Testis (tissue), 3 donors: ENCODE results near the gene NPLOC4. TPM values are rescaled to one million over a fixed set of nuclear protein-coding genes. Genes with fewer than 3 reads are reported as not detected.

Source experiments
- DNase-seq: peaks from one replicate; pipeline ENCODE4 v3.0.0-alpha.2; 2019
- H3K27ac ChIP-seq, 2 donors: fragments of 200-600 bp; sonication (generic); one replicate each; pipeline ENCODE4 v1.5.1; 2019
- H3K27me3 ChIP-seq: fragments of 200-600 bp; sonication (generic); one replicate; pipeline ENCODE4 v1.5.1; 2019
- H3K36me3 ChIP-seq: fragments of 200-600 bp; sonication (generic); one replicate; pipeline ENCODE4 v1.5.1; 2017; ENCODE audit warnings: low read depth; ENCODE audit errors: missing control alignments
- H3K4me1 ChIP-seq: fragments of 200-600 bp; sonication (generic); one replicate; pipeline ENCODE4 v1.5.1; 2019
- H3K4me3 ChIP-seq, 2 donors: fragments of 200-600 bp; sonication (generic); one replicate each; pipeline ENCODE4 v1.5.1; 2017 to 2019
- H3K9me3 ChIP-seq: fragments of 200-600 bp; sonication (generic); one replicate; pipeline ENCODE4 v1.5.1; 2017
- CTCF ChIP-seq, 3 experiments: fragments of 450-650 bp in 2 of 3; fragments of 200-600 bp in 1 of 3; sonication (generic) in 1 of 3; IDR thresholded peaks; one replicate each; pipeline ENCODE4 v1.5.1; 2016 to 2019; ENCODE audit warnings: antibody characterized with exemption in 3 of 3, mild to moderate bottlenecking in 2 of 3, moderate library complexity in 1 of 3
- POLR2A ChIP-seq: fragments of 450-650 bp; IDR thresholded peaks from one replicate; pipeline ENCODE4 v1.6.1; 2017; ENCODE audit warnings: antibody characterized with exemption, mild to moderate bottlenecking, moderate library complexity
- WGBS, 2 donors: methylation state at CpG; one replicate each; pipeline ENCODE4 v1.1.5; 2018; 5-methylcytosine and 5-hydroxymethylcytosine counted together
- intact Hi-C: fragments of 100-400 bp; cut with DNase I; formaldehyde crosslinking; loops from one replicate; pipeline ENCODE4 v1.15.1; 2023; ENCODE audit warnings: low total_unique reads
- polyA plus RNA-seq: library from polyadenylated mRNA; stranded (reverse); fragments of 350-450 nt; fragmentation: Illumina TruSeq; extraction: RNeasy Lipid Tissue Mini Kit (QIAGEN cat#74804); gene quantifications from one replicate; pipeline ENCODE4 v1.2.3, GENCODE V29; 2014; ENCODE audit warnings: low read depth, low replicate concordance; ENCODE audit not compliant: insufficient read depth
- total RNA-seq, 2 donors: library from RNA; depleted of rRNA; stranded (reverse); fragments of >200 nt; gene quantifications; one replicate each; pipeline ENCODE4 v1.2.3, GENCODE V29; 2016

Gene NPLOC4
- total and polyA plus RNA-seq, 3 donors from 2014 or later = 106 to 130 (median 122) TPM

- H3K36me3 ChIP-seq = no peaks in the 10 kb centered on the region
- 23 to 41% methylated on average over 8 of the region's 8 CpGs for WGBS, 2 donors
Measured at GRCh38 chr17:81566461-81567126, 70.3 kb downstream of the NPLOC4 start.

GRCh38 chr17:81565231-81565630 lies 71.7 kb downstream of the NPLOC4 start:
- Histone ChIP-seq H3K36me3 (no peaks in the 10 kb centered on the region), H3K4me3 (no peak overlapping the region), H3K9me3 (no peaks in the 10 kb centered on the region), H3K4me1 (peaks cover 13% of the 10 kb centered on the region), H3K27me3 (no peaks in the 10 kb centered on the region), H3K27ac (no peak overlapping the region)
- TF ChIP-seq POLR2A (no peak), CTCF (IDR thresholded peaks at IDR 0.05) (no peak)
- intact Hi-C loops = no loop called here
- DNase-seq = no peak
- WGBS, 2 donors = 91 to 96% methylated on average over 11 to 16 of the region's 16 CpGs

More at GRCh38 chr17:81566461-81567126, 70.3 kb downstream of the NPLOC4 start:
- TF ChIP-seq POLR2A = no peak
- Histone ChIP-seq H3K27me3 (no peaks in the 10 kb centered on the region), H3K4me3 (no peak overlapping the region), H3K4me1 (peaks cover 13% of the 10 kb centered on the region), H3K27ac (peak overlapping the region in 1 of 2 donors; percentile 74), H3K9me3 (no peaks in the 10 kb centered on the region)
- DNase-seq = peak; percentile 72
- intact Hi-C loops = no loop called here

- WGBS, 2 donors = 94% methylated on average over 17 of the region's 17 CpGs
- DNase-seq = no peak
- intact Hi-C loops = no loop called here
- TF ChIP-seq POLR2A (no peak), CTCF (IDR thresholded peaks at IDR 0.05) (no peak)
- H3K27ac ChIP-seq = no peak overlapping the region
- no peaks in the 10 kb centered on the region for H3K27me3 ChIP-seq
- H3K4me3 ChIP-seq = no peak overlapping the region
- H3K4me1 ChIP-seq = peaks cover 13% of the 10 kb centered on the region
- no peaks in the 10 kb centered on the region for H3K36me3 ChIP-seq
- no peaks in the 10 kb centered on the region for H3K9me3 ChIP-seq
Measured at GRCh38 chr17:81564778-81565177, 72.1 kb downstream of the NPLOC4 start.

GRCh38 chr17:81563861-81564586 lies 72.9 kb downstream of the NPLOC4 start:
- H3K27me3 ChIP-seq = no peaks in the 10 kb centered on the region
- 90 to 92% methylated on average over 10 of the region's 10 CpGs for WGBS, 2 donors
- H3K4me1 ChIP-seq = peaks cover 13% of the 10 kb centered on the region
- DNase-seq = no peak
- no peaks in the 10 kb centered on the region for H3K36me3 ChIP-seq
- TF ChIP-seq POLR2A (no peak), CTCF (IDR thresholded peaks at IDR 0.05) (no peak)
- intact Hi-C loops = no loop called here
- H3K9me3 ChIP-seq = no peaks in the 10 kb centered on the region
- H3K4me3 ChIP-seq = no peak overlapping the region
- no peak overlapping the region for H3K27ac ChIP-seq

GRCh38 chr17:81561494-81561885 lies 75.4 kb downstream of the NPLOC4 start:
- 82 to 87% methylated on average over 4 of the region's 4 CpGs for WGBS, 2 donors
- no peaks in the 10 kb centered on the region for H3K27me3 ChIP-seq
- H3K36me3 ChIP-seq = no peaks in the 10 kb centered on the region
- H3K4me1 ChIP-seq = peaks cover 5% of the 10 kb centered on the region
- intact Hi-C loops = no loop called here
- TF ChIP-seq CTCF (IDR thresholded peaks at IDR 0.05) (no peak), POLR2A (no peak)
- H3K27ac ChIP-seq = no peak overlapping the region
- no peak overlapping the region for H3K4me3 ChIP-seq
- no peak for DNase-seq
- H3K9me3 ChIP-seq = no peaks in the 10 kb centered on the region
